ENCODE results near the gene DNAAF5. TPM values are rescaled to one million over a fixed set of nuclear protein-coding genes. Genes with fewer than 3 reads are reported as not detected.
A peak's percentile ranks its signal among the peaks of the same experiment; 100 is the strongest.

Gene DNAAF5
- total and polyA plus RNA-seq, 7 experiments from 2014 or later, result 4.0 to 25.7 (median 13.4) TPM

DNA sequence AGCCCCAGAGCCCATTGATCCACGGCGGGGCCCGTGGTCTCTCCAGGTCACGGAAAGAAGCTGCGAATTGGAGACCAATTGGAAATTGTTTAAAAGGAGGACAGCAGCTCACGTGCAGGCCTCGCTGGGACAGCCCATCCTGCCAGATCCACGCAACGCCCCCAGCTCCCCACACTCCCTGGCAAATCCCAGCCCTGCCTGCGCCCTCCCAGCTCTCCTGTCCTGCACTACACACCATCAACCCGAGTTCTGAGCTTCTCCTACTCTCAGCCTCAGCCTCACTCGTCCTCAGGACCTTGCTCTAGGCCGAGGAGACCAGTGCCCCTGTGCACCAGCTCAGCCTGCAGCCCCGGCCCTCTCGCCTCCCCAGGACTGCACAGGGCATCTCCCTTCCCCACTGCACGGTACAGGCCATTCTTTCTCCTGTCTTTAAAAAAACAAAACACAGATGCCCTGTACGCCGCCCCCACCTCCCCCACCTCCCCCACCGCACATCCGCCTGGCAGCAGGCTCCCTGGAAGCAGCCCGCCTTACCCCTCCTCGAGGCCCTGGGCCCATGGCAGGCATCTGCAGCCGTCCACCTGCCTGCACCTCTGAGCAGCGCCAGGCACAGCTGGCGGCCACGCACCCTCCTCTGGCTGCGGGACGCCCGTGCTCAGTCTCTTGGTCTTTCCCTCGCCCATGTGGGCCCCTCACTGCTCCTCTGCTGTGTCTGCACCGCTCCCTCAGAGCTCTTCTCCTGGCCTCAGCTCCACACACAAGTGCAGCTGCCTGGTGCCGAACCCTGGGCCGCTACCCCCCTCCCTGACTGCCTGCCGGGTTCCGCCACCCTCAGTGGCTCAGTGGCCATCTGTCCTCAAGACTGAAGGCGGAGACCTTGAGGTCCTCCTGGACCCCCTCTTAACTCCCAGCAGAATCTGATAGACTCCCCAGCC lies 57.3 kb downstream of the DNAAF5 start:
- no peak for DNase-seq
- peaks cover 0 to 49% (median 0%) of the 10 kb centered on the region in 3 experiments for H3K36me3 ChIP-seq (ENCODE audit: control insufficient read depth in 2 of 3, insufficient read depth in 3 of 3, low read length in 3 of 3)
- Mint-ChIP-seq H3K27me3 (no peaks in the 10 kb centered on the region), H3K27ac (peak overlapping the region in 2 of 9 donors; percentile 43 to 67), H3K9me3 (peaks cover 0 to 3% (median 0%) of the 10 kb centered on the region in 11 donors), H3K4me1 (peaks cover 0 to 2% (median 0%) of the 10 kb centered on the region in 7 donors), H3K36me3 (peaks cover 0 to 41% (median 7%) of the 10 kb centered on the region in 5 donors), H3K4me3 (no peak overlapping the region)
- intact Hi-C loops (cut with micrococcal nuclease), result no loop called here
- no peak overlapping the region for H3K27ac ChIP-seq (ENCODE audit: low read depth, low read length)
- no peaks in the 10 kb centered on the region for H3K9me3 ChIP-seq (ENCODE audit: control insufficient read depth in 2 of 3, low read length in 3 of 3)
- no peak overlapping the region for H3K4me3 ChIP-seq (ENCODE audit: low read length)
- POLR2A ChIA-PET, result interaction anchor here (0.5 kb wide), 1 partner anchor 403 kb away, joined by 3 read pairs; no protein-coding TSS in a partner anchor
- ATAC-seq, result no peak
- CTCF ChIA-PET, result interaction anchor here (2.2 kb wide), 1 partner anchor 88 kb away, joined by 13 read pairs; no protein-coding TSS in a partner anchor
- H3K4me1 ChIP-seq (ENCODE audit: control insufficient read depth in 2 of 2, insufficient read depth in 2 of 2, low read length in 2 of 2), result no peaks in the 10 kb centered on the region
- no peaks in the 10 kb centered on the region for H3K27me3 ChIP-seq (ENCODE audit: control insufficient read depth in 2 of 2, insufficient read depth in 2 of 2, low read length in 2 of 2)

DNA sequence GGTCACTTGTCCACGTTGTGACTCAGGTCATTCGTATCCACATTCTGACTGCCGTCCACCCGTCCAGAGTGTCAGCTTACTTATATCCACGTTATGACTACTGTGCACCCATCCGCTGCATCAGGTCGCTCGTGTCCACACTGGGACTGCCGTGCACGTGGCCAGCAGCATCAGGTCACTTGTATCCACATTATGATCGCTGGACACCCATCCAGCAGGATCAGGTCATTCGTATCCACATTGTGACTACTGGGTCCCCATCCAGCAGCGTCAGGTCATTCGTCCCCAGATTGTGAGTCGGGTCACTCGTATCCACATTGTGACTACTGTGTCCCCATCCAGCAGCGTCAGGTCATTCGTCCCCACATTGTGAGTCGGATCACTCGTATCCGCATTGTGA lies 58.5 kb downstream of the DNAAF5 start:
- Histone ChIP-seq H3K4me3 (ENCODE audit: low read length) (no peak overlapping the region), H3K27me3 (ENCODE audit: control insufficient read depth in 2 of 2, insufficient read depth in 2 of 2, low read length in 2 of 2) (no peaks in the 10 kb centered on the region), H3K36me3 (ENCODE audit: control insufficient read depth in 2 of 3, insufficient read depth in 3 of 3, low read length in 3 of 3) (peaks cover 0 to 40% (median 0%) of the 10 kb centered on the region in 3 experiments), H3K4me1 (ENCODE audit: control insufficient read depth in 2 of 2, insufficient read depth in 2 of 2, low read length in 2 of 2) (no peaks in the 10 kb centered on the region), H3K9me3 (ENCODE audit: control insufficient read depth in 2 of 3, low read length in 3 of 3) (no peaks in the 10 kb centered on the region), H3K27ac (ENCODE audit: low read depth, low read length) (no peak overlapping the region)
- H3K4me1 Mint-ChIP-seq, result peaks cover 0 to 2% (median 0%) of the 10 kb centered on the region in 7 donors
- H3K27me3 Mint-ChIP-seq, result no peaks in the 10 kb centered on the region
- H3K9me3 Mint-ChIP-seq, result peaks cover 0 to 7% (median 0%) of the 10 kb centered on the region in 11 donors
- POLR2A ChIA-PET, result no interaction called here
- peak overlapping the region in 1 of 9 donors; percentile 45 for H3K27ac Mint-ChIP-seq
- no peak overlapping the region for H3K4me3 Mint-ChIP-seq
- CTCF ChIA-PET, result interaction anchor here (0.6 to 1.0 kb wide), 2 partner anchors 13 to 14 kb away, joined by 3 read pairs; no protein-coding TSS in a partner anchor
- no peak for ATAC-seq
- intact Hi-C loops (cut with micrococcal nuclease), result no loop called here
- no peak for DNase-seq
- H3K36me3 Mint-ChIP-seq, result peaks cover 0 to 44% (median 7%) of the 10 kb centered on the region in 5 donors

DNA sequence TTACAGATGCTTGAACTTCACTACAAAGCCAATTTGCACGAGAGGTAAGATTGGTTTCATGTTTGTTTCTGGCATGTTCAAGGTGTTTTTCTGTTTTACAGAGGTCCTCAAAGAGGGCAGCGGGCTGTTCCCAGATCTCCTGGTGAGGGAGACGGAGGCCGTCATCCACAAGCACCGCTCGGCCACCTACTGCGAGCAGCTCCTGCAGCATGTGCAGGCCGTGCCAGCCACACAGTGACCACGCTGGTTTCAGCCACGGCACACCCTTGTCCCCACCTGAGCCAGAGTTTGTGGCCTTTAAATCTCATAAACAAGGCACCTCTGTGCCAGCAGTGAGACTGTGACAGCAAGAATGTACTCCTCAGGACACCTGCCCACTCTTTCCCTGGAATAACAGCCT lies 58.9 kb downstream of the DNAAF5 start:
- Histone ChIP-seq H3K9me3 (ENCODE audit: control insufficient read depth in 2 of 3, low read length in 3 of 3) (no peaks in the 10 kb centered on the region), H3K27me3 (ENCODE audit: control insufficient read depth in 2 of 2, insufficient read depth in 2 of 2, low read length in 2 of 2) (no peaks in the 10 kb centered on the region), H3K4me3 (ENCODE audit: low read length) (no peak overlapping the region), H3K36me3 (ENCODE audit: control insufficient read depth in 2 of 3, insufficient read depth in 3 of 3, low read length in 3 of 3) (peaks cover 0 to 35% (median 0%) of the 10 kb centered on the region in 3 experiments), H3K4me1 (ENCODE audit: control insufficient read depth in 2 of 2, insufficient read depth in 2 of 2, low read length in 2 of 2) (no peaks in the 10 kb centered on the region), H3K27ac (ENCODE audit: low read depth, low read length) (no peak overlapping the region)
- CTCF ChIA-PET, result interaction anchor here (0.6 to 6.1 kb wide), 4 partner anchors 12 to 88 kb away, joined by 3 to 59 read pairs (median 4); partner anchors contain the start of genes GET4 and SUN1
- no peak for DNase-seq
- intact Hi-C loops (cut with micrococcal nuclease), result no loop called here
- H3K27me3 Mint-ChIP-seq, result no peaks in the 10 kb centered on the region
- peaks cover 0 to 2% (median 0%) of the 10 kb centered on the region in 7 donors for H3K4me1 Mint-ChIP-seq
- peaks cover 0 to 39% (median 7%) of the 10 kb centered on the region in 5 donors for H3K36me3 Mint-ChIP-seq
- POLR2A ChIA-PET, result no interaction called here
- H3K27ac Mint-ChIP-seq, result peak overlapping the region in 1 of 9 donors; percentile 28
- peaks cover 0 to 7% (median 0%) of the 10 kb centered on the region in 11 donors for H3K9me3 Mint-ChIP-seq
- ATAC-seq, result no peak
- H3K4me3 Mint-ChIP-seq, result no peak overlapping the region

DNA sequence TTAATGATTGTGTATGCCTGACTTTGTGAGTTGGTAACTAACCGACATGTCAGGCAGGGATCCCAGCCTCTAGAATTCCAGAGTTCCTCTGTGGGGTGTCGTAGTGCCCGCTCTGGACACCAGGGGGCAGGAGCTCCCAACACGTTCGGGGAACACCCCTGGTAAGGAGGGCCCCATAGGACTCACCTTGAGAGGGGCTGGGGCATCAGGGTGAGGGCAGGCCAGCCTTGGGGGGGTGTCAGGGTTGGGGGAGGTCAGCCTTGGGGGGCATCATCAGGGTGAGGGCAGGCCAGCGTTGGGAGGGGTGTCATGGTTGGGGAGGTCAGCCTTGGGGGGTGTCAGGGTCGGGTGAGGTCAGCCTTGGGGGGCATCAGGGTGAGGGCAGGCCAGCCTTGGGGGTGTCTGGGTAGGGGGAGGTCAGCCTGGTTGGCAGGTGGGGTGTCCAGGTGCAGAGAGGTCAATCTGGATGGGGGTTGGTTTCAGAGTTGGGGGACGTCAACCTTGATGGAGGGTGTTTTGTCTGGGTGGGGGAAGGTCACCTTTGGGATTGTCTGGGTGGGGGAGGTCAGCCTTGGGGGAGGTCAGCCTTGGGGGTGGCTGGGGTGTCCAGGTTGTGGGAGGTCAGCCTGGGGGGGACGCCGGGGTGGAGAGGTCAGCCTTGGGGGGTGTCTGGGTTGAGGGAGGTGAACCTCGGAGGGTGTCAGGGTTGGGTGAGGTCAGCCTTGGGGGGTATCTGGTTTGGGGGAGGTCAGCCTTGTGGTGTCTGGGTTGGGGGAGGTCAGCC lies 60.2 kb downstream of the DNAAF5 start:
- Mint-ChIP-seq H3K4me3 (no peak overlapping the region), H3K9me3 (peaks cover 0 to 7% (median 0%) of the 10 kb centered on the region in 11 donors), H3K36me3 (peaks cover 0 to 31% (median 3%) of the 10 kb centered on the region in 5 donors), H3K27ac (peak overlapping the region in 1 of 9 donors; percentile 15), H3K4me1 (peaks cover 0 to 2% (median 0%) of the 10 kb centered on the region in 7 donors), H3K27me3 (no peaks in the 10 kb centered on the region)
- intact Hi-C loops (cut with micrococcal nuclease), result loop anchor here (1.0 kb wide), 4 partner anchors 27 to 87 kb away; partner anchors contain the start of gene SUN1 (in 2 of the 2)
- H3K36me3 ChIP-seq (ENCODE audit: control insufficient read depth in 2 of 3, insufficient read depth in 3 of 3, low read length in 3 of 3), result peaks cover 0 to 35% (median 0%) of the 10 kb centered on the region in 3 experiments
- H3K4me1 ChIP-seq (ENCODE audit: control insufficient read depth in 2 of 2, insufficient read depth in 2 of 2, low read length in 2 of 2), result no peaks in the 10 kb centered on the region
- ATAC-seq (peak; percentile 91), DNase-seq (peak; percentile 44 to 77 (median 63))
- no peaks in the 10 kb centered on the region for H3K9me3 ChIP-seq (ENCODE audit: control insufficient read depth in 2 of 3, low read length in 3 of 3)
- H3K4me3 ChIP-seq (ENCODE audit: low read length), result no peak overlapping the region
- no peak overlapping the region for H3K27ac ChIP-seq (ENCODE audit: low read depth, low read length)
- ChIA-PET CTCF (interaction anchor here (0.6 to 6.1 kb wide), 4 partner anchors 46 to 466 kb away, joined by 3 to 59 read pairs (median 4); partner anchors contain the start of genes GET4 and SUN1), POLR2A (interaction anchor here (1.1 to 1.7 kb wide), 2 partner anchors 31 to 45 kb away, joined by 4 read pairs; partner anchors contain the start of gene SUN1)
- H3K27me3 ChIP-seq (ENCODE audit: control insufficient read depth in 2 of 2, insufficient read depth in 2 of 2, low read length in 2 of 2), result no peaks in the 10 kb centered on the region

DNA sequence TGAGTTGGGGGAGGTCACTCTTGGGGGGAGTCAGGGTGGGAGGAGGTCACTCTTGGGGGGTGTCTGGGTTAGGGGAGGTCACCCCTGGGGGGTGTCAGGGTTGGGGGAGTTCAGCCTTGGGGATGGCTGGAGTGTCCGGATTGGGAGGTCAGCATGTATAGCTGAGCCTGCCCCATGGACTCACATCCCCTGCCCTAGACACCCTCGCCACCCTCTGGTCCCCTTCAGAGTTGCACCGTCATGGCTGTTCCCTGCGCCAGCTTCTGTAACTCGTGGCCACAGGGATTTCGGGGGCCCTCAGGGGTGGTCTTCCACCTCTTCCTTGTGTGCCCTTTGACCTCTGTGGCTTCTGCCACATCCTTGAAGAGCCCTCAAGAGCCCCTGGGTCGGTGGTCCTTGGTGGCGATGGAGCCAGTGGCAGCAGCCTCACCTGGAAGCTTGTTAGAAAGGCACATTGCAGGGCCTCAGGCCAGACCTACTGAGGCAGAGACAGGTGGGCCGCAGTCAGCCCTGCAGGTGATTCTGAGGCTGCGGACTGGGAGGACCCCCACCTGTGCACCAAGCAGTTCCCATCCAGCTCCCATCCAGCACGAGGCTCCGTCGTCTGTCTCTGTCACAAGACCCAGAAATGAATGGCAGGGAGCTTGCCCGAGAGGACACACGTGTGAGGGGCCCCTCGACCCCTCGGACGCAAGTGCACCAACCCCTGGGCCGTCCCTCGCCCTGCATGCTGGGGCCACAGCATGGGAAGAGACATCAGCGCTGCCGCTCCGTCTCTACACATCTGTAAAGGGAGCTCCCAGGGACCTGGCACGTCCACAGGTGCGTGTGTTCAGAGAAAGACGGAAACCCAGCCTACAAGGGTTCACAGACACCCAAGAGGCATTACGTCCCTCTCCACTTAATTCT lies 61.1 kb downstream of the DNAAF5 start:
- CTCF ChIA-PET, result interaction anchor here (0.6 to 6.1 kb wide), 3 partner anchors 29 to 86 kb away, joined by 4 to 59 read pairs (median 5); partner anchors contain the start of genes GET4 and SUN1
- POLR2A ChIA-PET, result interaction anchor here (0.6 to 1.7 kb wide), 3 partner anchors 30 to 85 kb away, joined by 3 to 4 read pairs (median 4); partner anchors contain the start of gene SUN1
- intact Hi-C loops (cut with micrococcal nuclease), result no loop called here
- Histone ChIP-seq H3K27ac (ENCODE audit: low read depth, low read length) (no peak overlapping the region), H3K4me1 (ENCODE audit: control insufficient read depth in 2 of 2, insufficient read depth in 2 of 2, low read length in 2 of 2) (no peaks in the 10 kb centered on the region), H3K4me3 (ENCODE audit: low read length) (no peak overlapping the region), H3K36me3 (ENCODE audit: control insufficient read depth in 2 of 3, insufficient read depth in 3 of 3, low read length in 3 of 3) (peaks cover 0 to 28% (median 0%) of the 10 kb centered on the region in 3 experiments), H3K9me3 (ENCODE audit: control insufficient read depth in 2 of 3, low read length in 3 of 3) (no peaks in the 10 kb centered on the region), H3K27me3 (ENCODE audit: control insufficient read depth in 2 of 2, insufficient read depth in 2 of 2, low read length in 2 of 2) (no peaks in the 10 kb centered on the region)
- DNase-seq (no peak), ATAC-seq (no peak)
- H3K4me1 Mint-ChIP-seq, result peaks cover 0 to 2% (median 0%) of the 10 kb centered on the region in 7 donors
- H3K36me3 Mint-ChIP-seq, result peaks cover 0 to 23% (median 3%) of the 10 kb centered on the region in 5 donors
- H3K27me3 Mint-ChIP-seq, result no peaks in the 10 kb centered on the region
- peaks cover 0 to 7% (median 0%) of the 10 kb centered on the region in 11 donors for H3K9me3 Mint-ChIP-seq
- no peak overlapping the region for H3K4me3 Mint-ChIP-seq
- no peak overlapping the region for H3K27ac Mint-ChIP-seq
